CD14-positive monocyte (primary cell): Measurements from ENCODE around the gene MARCOL. TPM values are rescaled to one million over a fixed set of nuclear protein-coding genes. Genes with fewer than 3 reads are reported as not detected.

Experiments used
- DNase-seq, 3 donors: peaks; one replicate each; pipeline ENCODE4 v3.0.0-alpha.2; 2011 to 2022
- H2AFZ ChIP-seq: 2 replicates; pipeline ENCODE4 v1.6.0; 2012; ENCODE audit warnings: mild to moderate bottlenecking, low read depth, low read length, inconsistent platforms; ENCODE audit not compliant: insufficient read depth, poor library complexity, severe bottlenecking
- H3K27ac ChIP-seq, 2 donors: 1 replicate in 1 of 2; 2 replicates in 1 of 2; pipeline ENCODE4 v1.5.1; 2012 to 2013; ENCODE audit warnings: low read length in 2 of 2, control low read depth in 1 of 2, inconsistent platforms in 1 of 2, low read depth in 1 of 2, mild to moderate bottlenecking in 1 of 2
- H3K27me3 ChIP-seq, 2 donors: one replicate each; pipeline versions ENCODE4 v1.6.0 to v1.6.1; 2011 to 2013; ENCODE audit warnings: low read length in 2 of 2; ENCODE audit not compliant: control insufficient read depth in 2 of 2, insufficient read depth in 2 of 2
- H3K36me3 ChIP-seq, 2 donors: replicated peaks in 1 of 2; 1 replicate in 1 of 2; 2 replicates in 1 of 2; pipeline versions ENCODE4 v1.5.1 to v1.6.1; 2012 to 2013; ENCODE audit warnings: low read length in 2 of 2, control low read depth in 1 of 2, inconsistent platforms in 1 of 2, mild to moderate bottlenecking in 1 of 2; ENCODE audit not compliant: insufficient read depth in 2 of 2, control insufficient read depth in 1 of 2
- H3K4me1 ChIP-seq, 2 donors: 1 replicate in 1 of 2; 2 replicates in 1 of 2; pipeline versions ENCODE4 v1.5.1 to v1.6.1; 2012 to 2013; ENCODE audit warnings: low read length in 2 of 2, control low read depth in 1 of 2, inconsistent platforms in 1 of 2, mild to moderate bottlenecking in 1 of 2, moderate library complexity in 1 of 2; ENCODE audit not compliant: insufficient read depth in 2 of 2, control insufficient read depth in 1 of 2
- H3K4me2 ChIP-seq: replicated peaks from 2 replicates; pipeline ENCODE3; 2012; ENCODE audit warnings: low read length, moderate library complexity, mild to moderate bottlenecking; ENCODE audit not compliant: poor library complexity, severe bottlenecking; ENCODE audit errors: extremely low read depth
- H3K4me3 ChIP-seq, 3 experiments: fragments of 200-600 bp in 1 of 3; sonication (generic) in 1 of 3; replicated peaks in 1 of 3; 1 replicate in 2 of 3; 2 replicates in 1 of 3; pipeline ENCODE4 v1.5.1; 2011 to 2013; ENCODE audit warnings: low read length in 3 of 3, mild to moderate bottlenecking in 3 of 3, control low read depth in 2 of 3, low read depth in 2 of 3, inconsistent platforms in 1 of 3, moderate library complexity in 1 of 3
- H3K79me2 ChIP-seq: 2 replicates; pipeline ENCODE4 v1.6.0; 2012; ENCODE audit warnings: mild to moderate bottlenecking, control low read depth, inconsistent platforms, low read length, moderate library complexity; ENCODE audit not compliant: insufficient read depth
- H3K9ac ChIP-seq: 2 replicates; pipeline ENCODE4 v1.6.0; 2017; ENCODE audit warnings: low read length, mild to moderate bottlenecking; ENCODE audit not compliant: insufficient read depth, poor library complexity, severe bottlenecking
- H3K9me3 ChIP-seq, 2 donors: replicated peaks in 1 of 2; 1 replicate in 1 of 2; 2 replicates in 1 of 2; pipeline versions ENCODE4 v1.5.1 to v1.6.1; 2012 to 2013; ENCODE audit warnings: low read length in 2 of 2, control low read depth in 1 of 2; ENCODE audit not compliant: control insufficient read depth in 1 of 2, insufficient read depth in 1 of 2
- H4K20me1 ChIP-seq: 2 replicates; pipeline ENCODE4 v1.6.0; 2012; ENCODE audit warnings: mild to moderate bottlenecking, low read length, control low read depth, moderate library complexity; ENCODE audit not compliant: insufficient read depth
- H3K27ac Mint-ChIP-seq, 7 donors: one replicate each; pipeline ENCODE4 v1.8.0; 2020; ENCODE audit warnings: mild to moderate bottlenecking in 7 of 7, mixed read lengths in 7 of 7, moderate library complexity in 6 of 7, inconsistent platforms in 2 of 7
- H3K27me3 Mint-ChIP-seq, 3 donors: one replicate each; pipeline ENCODE4 v1.8.0; 2021 to 2022; ENCODE audit warnings: low read depth in 3 of 3, mild to moderate bottlenecking in 3 of 3, mixed read lengths in 3 of 3, moderate library complexity in 3 of 3, inconsistent platforms in 1 of 3
- H3K36me3 Mint-ChIP-seq, 2 donors: one replicate each; pipeline ENCODE4 v1.8.0; 2020; ENCODE audit warnings: mixed read lengths in 2 of 2, inconsistent platforms in 1 of 2, mild to moderate bottlenecking in 1 of 2
- H3K4me1 Mint-ChIP-seq: one replicate; pipeline ENCODE4 v1.8.0; 2020; ENCODE audit warnings: mild to moderate bottlenecking, mixed read lengths
- H3K4me3 Mint-ChIP-seq, 2 donors: one replicate each; pipeline ENCODE4 v1.8.0; 2020; ENCODE audit warnings: mild to moderate bottlenecking in 2 of 2, mixed read lengths in 2 of 2, moderate library complexity in 1 of 2
- H3K9me3 Mint-ChIP-seq, 7 donors: one replicate each; pipeline ENCODE4 v1.8.0; 2020 to 2022; ENCODE audit warnings: mixed read lengths in 7 of 7, mild to moderate bottlenecking in 6 of 7, moderate library complexity in 6 of 7, inconsistent platforms in 2 of 7
- CTCF ChIP-seq: fragments of 200-600 bp; IDR thresholded peaks from one replicate; pipeline ENCODE4 v1.8.0; 2022; ENCODE audit warnings: antibody characterized with exemption, mild to moderate bottlenecking
- WGBS: methylation state at CpG from one replicate; pipeline ENCODE4 v1.1.5; 2013; ENCODE audit warnings: missing lambda C conversion rate; ENCODE audit not compliant: insufficient coverage; 5-methylcytosine and 5-hydroxymethylcytosine counted together
- intact Hi-C, 2 donors: fragments of 100-400 bp; cut with micrococcal nuclease; formaldehyde crosslinking; loops; one replicate each; pipeline versions ENCODE4 v1.15.0 to v1.15.1; 2023
- polyA plus RNA-seq, 3 donors: library from polyadenylated mRNA; depleted of rRNA in 1 of 3; unstranded in 2 of 3; stranded (reverse) in 1 of 3; fragments of 300-500 nt in 2 of 3; fragments of >200 nt in 1 of 3; fragmentation: Illumina TruSeq in 2 of 3; gene quantifications; 1 replicate in 2 of 3; 2 replicates in 1 of 3; pipeline ENCODE4 v1.2.3, GENCODE V29; 2012 to 2021

Gene MARCOL
- polyA plus RNA-seq, 3 donors = not detected

- no peaks in the 10 kb centered on the region for H3K27me3 ChIP-seq
- peaks cover 0 to 2% (median 2%) of the 10 kb centered on the region in 3 donors for H3K27me3 Mint-ChIP-seq
- TF ChIP-seq CTCF = no peak
- no peaks in the 10 kb centered on the region for H3K79me2 ChIP-seq
- no peak overlapping the region for H3K4me3 ChIP-seq
- H3K4me1 Mint-ChIP-seq = no peaks in the 10 kb centered on the region
- peaks cover 17 to 25% (median 22%) of the 10 kb centered on the region in 7 donors for H3K9me3 Mint-ChIP-seq
- H2AFZ ChIP-seq = no peak overlapping the region
- no peak overlapping the region for H3K27ac ChIP-seq
- H3K4me1 ChIP-seq = no peaks in the 10 kb centered on the region
- H3K4me2 ChIP-seq = no peak overlapping the region
- H3K9ac ChIP-seq = no peak overlapping the region
- H4K20me1 ChIP-seq = no peaks in the 10 kb centered on the region
- no peaks in the 10 kb centered on the region for H3K36me3 ChIP-seq
- intact Hi-C loops = no loop called here
- H3K9me3 ChIP-seq = peaks cover 9 to 14% of the 10 kb centered on the region in 2 donors
- H3K4me3 Mint-ChIP-seq = no peak overlapping the region
- H3K36me3 Mint-ChIP-seq = no peaks in the 10 kb centered on the region
- H3K27ac Mint-ChIP-seq = no peak overlapping the region
- DNase-seq = no peak
These were observed 22.9 kb downstream of the MARCOL start for GRCh38 chr5:148261221-148261620.

GRCh38 chr5:148267962-148268361 lies 29.6 kb downstream of the MARCOL start:
- H3K36me3 ChIP-seq = no peaks in the 10 kb centered on the region
- no peak overlapping the region for H3K4me3 ChIP-seq
- intact Hi-C loops = no loop called here
- H3K36me3 Mint-ChIP-seq = no peaks in the 10 kb centered on the region
- H3K27me3 ChIP-seq = no peaks in the 10 kb centered on the region
- no peak for DNase-seq
- no peaks in the 10 kb centered on the region for H3K79me2 ChIP-seq
- WGBS = no CpG with 5 or more reads among the region's 3 CpGs
- no peak overlapping the region for H3K27ac ChIP-seq
- no peaks in the 10 kb centered on the region for H3K9me3 ChIP-seq
- no peak overlapping the region for H3K4me3 Mint-ChIP-seq
- H2AFZ ChIP-seq = no peak overlapping the region
- H3K27me3 Mint-ChIP-seq = peaks cover 0 to 3% (median 2%) of the 10 kb centered on the region in 3 donors
- no peaks in the 10 kb centered on the region for H4K20me1 ChIP-seq
- no peak overlapping the region for H3K4me2 ChIP-seq
- no peak for TF ChIP-seq CTCF
- no peaks in the 10 kb centered on the region for H3K4me1 ChIP-seq
- H3K9ac ChIP-seq = no peak overlapping the region
- H3K9me3 Mint-ChIP-seq = peaks cover 0 to 6% (median 0%) of the 10 kb centered on the region in 7 donors
- H3K27ac Mint-ChIP-seq = no peak overlapping the region
- H3K4me1 Mint-ChIP-seq = no peaks in the 10 kb centered on the region
